ENCODE measurements around the gene ZNF277.
"Not testable (repeated sequence)": the region's sequence is repeated elsewhere in the genome, so short reads cannot be mapped to it uniquely, and the experiment has no call there.

Gene ZNF277

DNA sequence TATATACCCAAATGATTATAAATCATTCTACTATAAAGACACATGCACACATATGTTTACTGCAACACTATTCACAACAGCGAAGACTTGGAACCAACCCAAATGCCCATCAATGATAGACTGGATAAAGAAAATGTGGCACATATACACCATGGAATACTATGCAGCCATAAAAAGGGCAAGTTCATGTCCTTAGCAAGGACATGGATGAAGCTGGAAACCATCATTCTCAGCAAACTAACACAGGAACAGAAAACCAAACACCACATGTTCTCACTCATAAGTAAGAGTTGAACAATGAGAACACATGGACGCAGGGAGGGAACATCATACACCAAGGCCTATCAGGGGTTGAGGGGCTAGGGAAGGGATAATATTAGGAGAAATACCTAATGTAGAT is 110.3 kb downstream of the ZNF277 start:
- WGBS, 2 experiments (ENCODE audit: insufficient coverage in 2 of 2) = no CpG with 5 or more reads among the region's 2 CpGs
- H3K4me3 ChIP-seq (ENCODE audit: extremely low read depth, insufficient read depth, low read length, poor library complexity, severe bottlenecking) = not testable (repeated sequence)

DNA sequence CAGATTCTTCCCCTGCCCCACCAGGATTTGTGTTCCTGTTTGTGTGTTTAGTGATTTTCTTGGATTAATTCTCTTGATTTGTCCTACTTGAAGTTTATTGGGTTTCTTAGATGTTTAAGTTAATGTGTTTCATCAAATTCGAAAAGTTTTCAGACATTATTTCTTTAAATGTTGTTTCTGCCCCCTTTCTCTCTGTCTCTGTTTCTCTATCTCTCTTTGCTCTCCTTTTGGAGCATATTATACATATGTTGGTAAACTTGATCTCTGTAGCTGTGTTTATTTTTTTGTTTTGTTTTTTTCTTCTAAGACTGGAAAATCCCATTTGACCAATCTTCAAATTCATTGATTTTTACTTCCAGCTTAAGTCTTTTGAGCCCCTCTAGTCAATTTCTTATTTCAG is 115.6 kb downstream of the ZNF277 start:
- Histone ChIP-seq H3K4me1 (ENCODE audit: control insufficient read depth, insufficient read depth, low read length, poor library complexity, severe bottlenecking) (no peaks in the 10 kb centered on the region), H3K27ac (ENCODE audit: low read depth, low read length, severe bottlenecking) (no peak overlapping the region), H3K36me3 (ENCODE audit: control insufficient read depth, insufficient read depth, low read length) (peaks cover 58% of the 10 kb centered on the region), H3K9me3 (ENCODE audit: control insufficient read depth, low read length) (peaks cover 6% of the 10 kb centered on the region), H3K4me3 (ENCODE audit: extremely low read depth, insufficient read depth, low read length, poor library complexity, severe bottlenecking) (no peak overlapping the region)
- no CpG with 5 or more reads among the region's 1 CpG for WGBS, 2 experiments (ENCODE audit: insufficient coverage in 2 of 2)

More for the DNA sequence above, 110.3 kb downstream of the ZNF277 start:
- H3K4me1 ChIP-seq (ENCODE audit: control insufficient read depth, insufficient read depth, low read length, poor library complexity, severe bottlenecking); H3K9me3 ChIP-seq (ENCODE audit: control insufficient read depth, low read length); H3K27ac ChIP-seq (ENCODE audit: low read depth, low read length, severe bottlenecking): not testable (repeated sequence)
- peaks cover 21% of the 10 kb centered on the region for H3K36me3 ChIP-seq (ENCODE audit: control insufficient read depth, insufficient read depth, low read length)

DNA sequence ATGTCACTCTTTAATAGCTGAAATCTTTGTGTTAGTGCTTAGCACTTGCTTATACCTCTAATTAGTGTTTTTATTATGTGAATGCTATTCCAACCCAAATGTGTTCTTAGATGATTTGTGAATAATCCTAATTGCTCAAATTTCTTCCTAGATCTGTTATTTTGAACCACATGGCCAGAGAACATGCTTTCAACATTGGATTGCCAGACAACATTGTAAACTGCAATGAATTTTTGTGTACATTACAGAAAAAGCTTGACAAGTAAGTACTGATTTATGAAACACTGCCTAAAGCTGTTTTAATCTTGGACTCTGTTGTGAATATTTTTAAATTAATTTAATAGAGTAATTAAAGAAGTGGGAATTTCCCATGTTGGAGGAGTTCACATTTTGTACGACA is 121.1 kb downstream of the ZNF277 start:
- no CpG with 5 or more reads among the region's 1 CpG for WGBS, 2 experiments (ENCODE audit: insufficient coverage in 2 of 2)
- Histone ChIP-seq H3K4me1 (ENCODE audit: control insufficient read depth, insufficient read depth, low read length, poor library complexity, severe bottlenecking) (no peaks in the 10 kb centered on the region), H3K36me3 (ENCODE audit: control insufficient read depth, insufficient read depth, low read length) (peaks cover 42% of the 10 kb centered on the region), H3K9me3 (ENCODE audit: control insufficient read depth, low read length) (no peaks in the 10 kb centered on the region), H3K27ac (ENCODE audit: low read depth, low read length, severe bottlenecking) (no peak overlapping the region), H3K4me3 (ENCODE audit: extremely low read depth, insufficient read depth, low read length, poor library complexity, severe bottlenecking) (no peak overlapping the region)

DNA sequence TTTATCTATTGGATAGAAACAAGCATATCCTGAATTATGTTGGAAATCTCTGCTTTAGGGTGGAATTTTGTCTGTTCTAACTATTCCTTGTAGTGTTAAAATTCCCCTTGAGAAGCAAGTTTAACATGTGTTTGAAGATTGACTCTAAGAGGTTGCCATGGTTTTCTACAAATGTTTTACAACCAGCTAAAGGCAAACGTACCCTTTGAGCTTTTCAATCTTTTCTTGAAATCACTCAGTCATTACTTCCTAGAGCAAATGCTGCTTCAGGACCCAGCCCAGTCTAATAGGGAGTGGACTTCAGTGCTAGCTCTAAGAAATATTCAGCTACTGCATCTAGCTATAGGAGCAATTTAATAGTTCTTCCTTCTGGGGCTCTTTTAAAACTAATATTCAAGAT is 125.0 kb downstream of the ZNF277 start:
- WGBS, 2 experiments (ENCODE audit: insufficient coverage in 2 of 2) = 83 to 86% methylated on average over 1 of the region's 1 CpG
- no peaks in the 10 kb centered on the region for H3K9me3 ChIP-seq (ENCODE audit: control insufficient read depth, low read length)
- no peak overlapping the region for H3K27ac ChIP-seq (ENCODE audit: low read depth, low read length, severe bottlenecking)
- no peak overlapping the region for H3K4me3 ChIP-seq (ENCODE audit: extremely low read depth, insufficient read depth, low read length, poor library complexity, severe bottlenecking)
- H3K4me1 ChIP-seq (ENCODE audit: control insufficient read depth, insufficient read depth, low read length, poor library complexity, severe bottlenecking) = no peaks in the 10 kb centered on the region
- H3K36me3 ChIP-seq (ENCODE audit: control insufficient read depth, insufficient read depth, low read length) = peaks cover 16% of the 10 kb centered on the region

DNA sequence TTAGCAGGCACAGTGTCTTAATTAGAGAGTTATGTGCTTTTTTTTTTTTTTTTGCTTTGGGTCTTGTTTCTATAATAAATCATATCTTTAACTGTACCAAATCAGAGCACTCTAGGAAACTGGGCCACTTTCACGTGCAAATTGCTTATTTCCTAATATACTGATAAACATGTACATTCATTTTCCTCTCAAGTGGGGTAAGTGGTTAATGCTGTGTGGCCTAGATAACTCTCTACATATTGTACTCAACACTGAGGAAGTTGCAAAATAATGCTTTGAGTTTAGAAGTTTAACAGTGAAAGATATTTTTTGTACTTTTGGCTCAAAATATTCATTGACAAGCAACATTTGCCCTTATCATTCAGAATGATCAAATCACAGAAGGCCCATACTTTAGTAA is 127.9 kb downstream of the ZNF277 start:
- Histone ChIP-seq H3K36me3 (ENCODE audit: control insufficient read depth, insufficient read depth, low read length) (peaks cover 12% of the 10 kb centered on the region), H3K4me3 (ENCODE audit: extremely low read depth, insufficient read depth, low read length, poor library complexity, severe bottlenecking) (no peak overlapping the region), H3K4me1 (ENCODE audit: control insufficient read depth, insufficient read depth, low read length, poor library complexity, severe bottlenecking) (no peaks in the 10 kb centered on the region), H3K9me3 (ENCODE audit: control insufficient read depth, low read length) (no peaks in the 10 kb centered on the region), H3K27ac (ENCODE audit: low read depth, low read length, severe bottlenecking) (no peak overlapping the region)
- WGBS, 2 experiments (ENCODE audit: insufficient coverage in 2 of 2) = no CpG with 5 or more reads among the region's 1 CpG

DNA sequence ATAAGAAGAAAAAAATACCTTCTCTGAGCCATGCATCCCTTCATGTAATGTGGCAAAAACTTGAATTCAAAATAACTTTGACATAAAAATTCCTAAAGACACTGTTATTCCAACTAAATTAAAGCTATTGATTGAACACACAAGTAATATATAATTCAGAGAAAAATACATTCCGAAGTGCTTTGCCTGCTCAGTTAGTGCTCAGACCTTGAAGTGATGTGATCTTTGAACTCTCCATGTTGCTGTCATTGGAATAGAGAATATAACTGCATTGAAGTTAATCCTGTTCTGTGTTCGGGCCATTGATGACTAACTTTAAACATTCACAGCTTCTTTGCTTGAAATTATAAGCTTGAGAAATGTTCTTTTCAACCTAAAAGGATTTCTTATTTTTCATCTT is 129.8 kb downstream of the ZNF277 start:
- WGBS, 2 experiments (ENCODE audit: insufficient coverage in 2 of 2) = no CpG with 5 or more reads among the region's 2 CpGs
- H3K36me3 ChIP-seq (ENCODE audit: control insufficient read depth, insufficient read depth, low read length) = peaks cover 15% of the 10 kb centered on the region
- no peaks in the 10 kb centered on the region for H3K4me1 ChIP-seq (ENCODE audit: control insufficient read depth, insufficient read depth, low read length, poor library complexity, severe bottlenecking)
- H3K9me3 ChIP-seq (ENCODE audit: control insufficient read depth, low read length) = no peaks in the 10 kb centered on the region
- no peak overlapping the region for H3K27ac ChIP-seq (ENCODE audit: low read depth, low read length, severe bottlenecking)
- no peak overlapping the region for H3K4me3 ChIP-seq (ENCODE audit: extremely low read depth, insufficient read depth, low read length, poor library complexity, severe bottlenecking)

DNA sequence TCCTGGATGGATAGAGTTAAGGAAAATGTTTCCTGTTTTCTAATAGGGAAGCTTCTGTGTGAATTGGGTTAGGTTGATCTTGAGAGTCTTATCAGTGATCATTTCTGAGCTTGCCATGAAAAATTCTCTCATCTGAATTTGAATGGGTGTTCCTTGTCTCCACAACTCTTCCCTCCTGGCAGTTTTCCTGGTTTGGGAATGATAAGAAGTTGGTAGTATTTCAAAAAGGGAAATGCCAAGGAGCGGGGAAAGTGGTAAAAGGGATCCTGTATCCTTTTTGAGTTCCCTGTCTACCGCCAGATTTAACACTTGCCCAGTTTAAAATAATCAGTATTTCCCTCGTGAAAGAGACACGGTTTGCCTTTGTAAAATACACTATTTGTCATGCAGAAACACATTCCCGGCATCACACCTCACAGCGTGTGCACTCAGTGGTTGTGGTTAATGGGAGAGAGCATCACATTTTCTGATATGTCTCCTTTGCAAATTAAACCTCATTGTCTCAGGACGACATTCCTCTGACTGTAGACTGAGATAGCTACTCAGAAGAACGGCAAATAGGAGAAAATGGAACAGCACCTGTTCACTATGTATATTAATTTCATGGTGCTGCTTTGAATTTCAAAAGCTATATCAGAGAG is 130.6 kb downstream of the ZNF277 start:
- Histone ChIP-seq H3K36me3 (ENCODE audit: control insufficient read depth, insufficient read depth, low read length) (peaks cover 16% of the 10 kb centered on the region), H3K27ac (ENCODE audit: low read depth, low read length, severe bottlenecking) (no peak overlapping the region), H3K4me1 (ENCODE audit: control insufficient read depth, insufficient read depth, low read length, poor library complexity, severe bottlenecking) (no peaks in the 10 kb centered on the region), H3K4me3 (ENCODE audit: extremely low read depth, insufficient read depth, low read length, poor library complexity, severe bottlenecking) (no peak overlapping the region), H3K9me3 (ENCODE audit: control insufficient read depth, low read length) (no peaks in the 10 kb centered on the region)
- 59 to 83% methylated on average over 2 to 3 of the region's 8 CpGs for WGBS, 2 experiments (ENCODE audit: insufficient coverage in 2 of 2)

DNA sequence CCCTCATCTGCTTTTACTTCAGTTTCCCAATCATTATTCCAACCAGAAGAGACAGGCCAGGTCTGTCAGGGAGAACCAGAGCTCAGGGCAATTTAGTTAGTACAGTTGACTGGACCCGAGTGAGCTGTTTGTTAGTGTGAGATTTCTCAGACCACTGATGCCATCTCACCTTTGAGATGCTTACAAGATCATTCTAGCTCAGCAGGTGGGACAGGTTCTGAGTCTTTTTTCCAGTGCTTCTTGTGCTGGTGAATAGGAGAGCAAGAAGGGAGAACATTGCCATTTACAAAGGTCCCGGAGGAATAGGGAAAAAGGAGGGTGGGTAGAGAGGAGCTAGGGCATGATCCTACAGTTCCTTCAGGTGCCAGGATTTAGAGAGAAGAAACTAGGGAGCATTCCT is 131.4 kb downstream of the ZNF277 start:
- peaks cover 18% of the 10 kb centered on the region for H3K36me3 ChIP-seq (ENCODE audit: control insufficient read depth, insufficient read depth, low read length)
- no peak overlapping the region for H3K27ac ChIP-seq (ENCODE audit: low read depth, low read length, severe bottlenecking)
- no peaks in the 10 kb centered on the region for H3K9me3 ChIP-seq (ENCODE audit: control insufficient read depth, low read length)
- no peaks in the 10 kb centered on the region for H3K4me1 ChIP-seq (ENCODE audit: control insufficient read depth, insufficient read depth, low read length, poor library complexity, severe bottlenecking)
- WGBS, 2 experiments (ENCODE audit: insufficient coverage in 2 of 2) = 75 to 94% methylated on average over 1 of the region's 2 CpGs
- no peak overlapping the region for H3K4me3 ChIP-seq (ENCODE audit: extremely low read depth, insufficient read depth, low read length, poor library complexity, severe bottlenecking)

DNA sequence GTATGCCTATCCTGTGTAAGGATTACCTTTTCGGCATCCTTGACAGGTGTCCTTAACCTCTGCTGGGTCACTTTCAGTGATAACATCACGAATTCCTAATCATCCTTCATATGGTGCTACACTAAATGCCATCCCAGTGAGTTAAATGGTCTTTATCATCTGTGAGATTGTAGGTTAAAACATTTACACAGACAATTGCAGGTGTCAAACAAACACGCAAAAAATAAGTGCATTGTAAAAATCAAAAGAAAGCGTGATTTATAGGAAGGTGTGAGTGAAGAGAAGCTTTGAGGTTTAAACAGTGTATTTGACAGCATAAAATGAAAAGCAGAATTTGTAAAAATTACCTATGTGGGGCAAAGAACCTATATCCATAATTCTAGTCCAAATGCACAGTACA is 132.3 kb downstream of the ZNF277 start:
- H3K4me1 ChIP-seq (ENCODE audit: control insufficient read depth, insufficient read depth, low read length, poor library complexity, severe bottlenecking) = no peaks in the 10 kb centered on the region
- no peaks in the 10 kb centered on the region for H3K9me3 ChIP-seq (ENCODE audit: control insufficient read depth, low read length)
- no peak overlapping the region for H3K27ac ChIP-seq (ENCODE audit: low read depth, low read length, severe bottlenecking)
- H3K36me3 ChIP-seq (ENCODE audit: control insufficient read depth, insufficient read depth, low read length) = peaks cover 26% of the 10 kb centered on the region
- WGBS, 2 experiments (ENCODE audit: insufficient coverage in 2 of 2) = 100% methylated on average over 2 of the region's 4 CpGs
- H3K4me3 ChIP-seq (ENCODE audit: extremely low read depth, insufficient read depth, low read length, poor library complexity, severe bottlenecking) = no peak overlapping the region

DNA sequence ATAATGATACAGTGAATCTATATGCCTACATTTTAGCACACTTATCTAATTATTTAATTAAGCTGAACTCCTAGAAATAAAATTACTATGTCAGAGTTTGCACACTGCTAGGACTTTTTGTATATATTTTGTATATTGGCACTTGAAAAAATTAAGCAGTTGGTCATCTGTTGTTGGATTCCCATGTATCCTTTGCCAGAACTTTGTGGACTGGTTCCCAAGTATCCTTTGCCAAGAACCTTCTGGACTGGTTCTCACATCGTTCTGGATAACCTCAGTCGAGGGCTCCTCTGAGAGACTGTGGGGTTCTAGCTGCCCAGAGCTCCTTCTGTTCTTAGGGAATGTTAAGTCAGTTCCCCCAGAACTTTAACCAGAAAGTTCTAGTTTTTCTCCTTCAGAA is 135.0 kb downstream of the ZNF277 start:
- peaks cover 30% of the 10 kb centered on the region for H3K36me3 ChIP-seq (ENCODE audit: control insufficient read depth, insufficient read depth, low read length)
- WGBS, 2 experiments (ENCODE audit: insufficient coverage in 2 of 2) = 89 to 94% methylated on average over 2 of the region's 2 CpGs

DNA sequence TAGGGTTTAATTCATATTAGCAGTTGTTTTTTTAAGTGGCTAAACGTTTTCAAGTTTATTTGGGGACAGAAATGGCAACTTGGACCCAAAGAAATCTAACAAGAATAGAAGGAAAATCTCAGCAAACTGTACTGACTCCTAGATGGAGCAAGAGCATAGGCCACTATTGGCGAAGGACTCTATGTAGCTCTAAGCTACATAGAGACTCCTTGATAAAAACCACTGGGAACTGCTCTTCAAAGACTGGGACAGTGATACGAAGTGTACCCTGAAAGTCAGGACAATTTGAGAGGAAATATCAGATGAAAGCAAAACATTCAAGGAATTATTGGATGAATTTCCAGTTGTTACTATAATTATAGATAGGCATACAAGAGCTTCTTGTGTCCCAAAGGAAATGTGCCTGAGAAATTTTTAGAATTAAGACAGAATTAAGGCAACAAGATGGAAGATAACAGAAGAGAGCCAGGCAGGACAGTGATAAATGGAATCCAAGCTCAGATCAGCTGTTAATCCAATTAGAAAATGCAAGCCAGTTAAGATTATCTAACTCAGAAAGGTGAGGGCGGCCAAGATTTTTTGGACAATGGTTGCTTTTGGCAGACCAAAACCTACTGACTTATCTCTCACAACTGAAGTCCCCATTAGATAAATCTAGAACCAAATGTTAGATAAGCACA is 140.0 kb downstream of the ZNF277 start:
- Histone ChIP-seq H3K36me3 (ENCODE audit: control insufficient read depth, insufficient read depth, low read length) (peaks cover 26% of the 10 kb centered on the region), H3K4me1 (ENCODE audit: control insufficient read depth, insufficient read depth, low read length, poor library complexity, severe bottlenecking) (no peaks in the 10 kb centered on the region), H3K27ac (ENCODE audit: low read depth, low read length, severe bottlenecking) (no peak overlapping the region), H3K9me3 (ENCODE audit: control insufficient read depth, low read length) (no peaks in the 10 kb centered on the region), H3K4me3 (ENCODE audit: extremely low read depth, insufficient read depth, low read length, poor library complexity, severe bottlenecking) (no peak overlapping the region)
- WGBS, 2 experiments (ENCODE audit: insufficient coverage in 2 of 2) = 94 to 100% methylated on average over 1 to 2 of the region's 4 CpGs

More for the DNA sequence above, 135.0 kb downstream of the ZNF277 start:
- Histone ChIP-seq H3K4me1 (ENCODE audit: control insufficient read depth, insufficient read depth, low read length, poor library complexity, severe bottlenecking) (no peaks in the 10 kb centered on the region), H3K27ac (ENCODE audit: low read depth, low read length, severe bottlenecking) (no peak overlapping the region), H3K9me3 (ENCODE audit: control insufficient read depth, low read length) (no peaks in the 10 kb centered on the region), H3K4me3 (ENCODE audit: extremely low read depth, insufficient read depth, low read length, poor library complexity, severe bottlenecking) (no peak overlapping the region)

Measured in mesodermal cell (in vitro differentiated cells).